A549 (cell line): ENCODE data around the gene ICE2. TPM values are rescaled to one million over a fixed set of nuclear protein-coding genes. Genes with fewer than 3 reads are reported as not detected.

Experiments
- CEBPB ChIP-seq, 2 experiments: fragments of >200 bp in 1 of 2; sonication (Bioruptor Twin) in 1 of 2; formaldehyde crosslinking in 1 of 2; IDR thresholded peaks; 2 replicates each; pipeline ENCODE4 v1.6.1; 2012 to 2016
- EP300 ChIP-seq, 2 experiments: fragments of >200 bp; sonication (Bioruptor Twin); formaldehyde crosslinking; IDR thresholded peaks; 2 replicates in 1 of 2; 3 replicates in 1 of 2; pipeline ENCODE4 v1.6.1; 2016 to 2017
- ESRRA ChIP-seq: fragments of 150-350 bp; IDR thresholded peaks from 2 replicates; pipeline ENCODE4 v1.6.1; 2014; ENCODE audit warnings: mild to moderate bottlenecking, low read length, borderline replicate concordance
- FOSL2 ChIP-seq, 2 experiments: fragments of 450-650 bp in 1 of 2; fragments of >200 bp in 1 of 2; sonication (Bioruptor Twin) in 1 of 2; formaldehyde crosslinking; IDR thresholded peaks; 2 replicates each; pipeline versions ENCODE4 v1.5.0 to v1.6.1; 2016 to 2020; ENCODE audit warnings: mild to moderate bottlenecking in 1 of 2, moderate library complexity in 1 of 2
- FOXS1 ChIP-seq: fragments of 250-450 bp; sonication (Bioruptor Pico); IDR thresholded peaks from 2 replicates; pipeline ENCODE4 v1.5.0; 2020; ENCODE audit warnings: mild to moderate bottlenecking, moderate library complexity
- HDAC2 ChIP-seq: fragments of 200-600 bp; sonication (generic); IDR thresholded peaks from 2 replicates; pipeline ENCODE4 v1.6.1; 2016
- HOXA7 ChIP-seq: fragments of 250-450 bp; sonication (Bioruptor Pico); IDR thresholded peaks from 2 replicates; pipeline ENCODE4 v1.5.0; 2020; ENCODE audit warnings: mild to moderate bottlenecking, moderate library complexity
- JUNB ChIP-seq: fragments of >200 bp; sonication (Bioruptor Twin); formaldehyde crosslinking; IDR thresholded peaks from 2 replicates; pipeline ENCODE4 v1.6.1; 2016
- KDM5A ChIP-seq: fragments of 200-600 bp; sonication (generic); IDR thresholded peaks from 2 replicates; pipeline ENCODE4 v1.6.1; 2016; ENCODE audit warnings: antibody characterized with exemption, mild to moderate bottlenecking
- MAFK ChIP-seq: fragments of 450-650 bp; IDR thresholded peaks from 2 replicates; pipeline ENCODE4 v1.6.1; 2014; ENCODE audit not compliant: partially characterized antibody
- MYC ChIP-seq: IDR thresholded peaks from 2 replicates; pipeline ENCODE4 v1.6.1; 2012; ENCODE audit warnings: mild to moderate bottlenecking, inconsistent platforms, low read length, improper control_type of control experiment, borderline replicate concordance
- PHF8 ChIP-seq: fragments of 200-600 bp; sonication (generic); IDR thresholded peaks from 2 replicates; pipeline ENCODE4 v1.6.1; 2016; ENCODE audit warnings: low read depth, mild to moderate bottlenecking, antibody characterized with exemption, moderate library complexity, borderline replicate concordance
- RARB ChIP-seq: fragments of 250-450 bp; sonication (Bioruptor Pico); IDR thresholded peaks from 2 replicates; pipeline ENCODE4 v1.8.0; 2021; ENCODE audit warnings: mild to moderate bottlenecking, moderate library complexity
- RNF2 ChIP-seq: fragments of 200-600 bp; sonication (generic); IDR thresholded peaks from 2 replicates; pipeline ENCODE4 v1.6.1; 2016; ENCODE audit warnings: low read depth, mild to moderate bottlenecking, antibody characterized with exemption, moderate library complexity, borderline replicate concordance
- SREBF2 ChIP-seq: fragments of 450-650 bp; IDR thresholded peaks from 2 replicates; pipeline ENCODE4 v1.6.1; 2014; ENCODE audit warnings: mild to moderate bottlenecking, moderate library complexity
- TFCP2L1 ChIP-seq: fragments of 250-450 bp; sonication (Bioruptor Pico); IDR thresholded peaks from 2 replicates; pipeline ENCODE4 v1.5.0; 2021; ENCODE audit warnings: mild to moderate bottlenecking
- ZC3H11A ChIP-seq: fragments of 450-650 bp; IDR thresholded peaks from 2 replicates; pipeline ENCODE4 v1.6.1; 2014; ENCODE audit warnings: antibody characterized with exemption, mild to moderate bottlenecking
- ZSCAN20 ChIP-seq: fragments of 250-450 bp; sonication (Bioruptor Pico); IDR thresholded peaks from 2 replicates; pipeline ENCODE4 v1.8.0; 2022; ENCODE audit warnings: mild to moderate bottlenecking, moderate library complexity
- polyA plus RNA-seq, 4 experiments: library from polyadenylated mRNA; depleted of rRNA in 3 of 4; stranded (reverse); fragments of >200 nt; fragmentation: RNase III in 1 of 4; extraction: RNeasy Plus Mini Kit Qiagen cat#74134 plus additional on column Dnase treatment in 1 of 4; gene quantifications; 2 replicates in 3 of 4; 3 replicates in 1 of 4; pipeline ENCODE4 v1.2.3, GENCODE V29; 2011 to 2017
- TF ChIP-seq, protein P1 (sequence below): fragments of >200 bp; sonication (Bioruptor Twin); formaldehyde crosslinking; IDR thresholded peaks from 2 replicates; pipeline ENCODE4 v1.6.1; 2016
- TF ChIP-seq, protein P2 (sequence below): fragments of >200 bp; sonication (Bioruptor Twin); formaldehyde crosslinking; IDR thresholded peaks from 3 replicates; pipeline ENCODE4 v1.6.1; 2016
- TF ChIP-seq, protein P3 (sequence below): IDR thresholded peaks from 2 replicates; pipeline ENCODE4 v1.6.1; 2012
- TF ChIP-seq, protein P4 (sequence below): fragments of 150-350 bp; IDR thresholded peaks from 2 replicates; pipeline ENCODE4 v1.6.1; 2014; ENCODE audit warnings: low read depth, mild to moderate bottlenecking, low read length
- TF ChIP-seq, protein P5 (sequence below): fragments of 200-600 bp; sonication (generic); IDR thresholded peaks from 2 replicates; pipeline ENCODE4 v1.6.1; 2016; ENCODE audit warnings: antibody characterized with exemption, mild to moderate bottlenecking, moderate library complexity
- TF ChIP-seq, protein P6 (sequence below): fragments of 250-450 bp; sonication (Bioruptor Pico); IDR thresholded peaks from 2 replicates; pipeline ENCODE4 v1.5.0; 2021; ENCODE audit warnings: mild to moderate bottlenecking, moderate library complexity, borderline replicate concordance
- TF ChIP-seq, protein P7 (sequence below): fragments of >200 bp; sonication (Bioruptor Twin); formaldehyde crosslinking; IDR thresholded peaks from 3 replicates; pipeline ENCODE4 v1.5.1; 2016
- TF ChIP-seq, protein P8 (sequence below): IDR thresholded peaks from 2 replicates; pipeline ENCODE4 v1.6.1; 2012; ENCODE audit warnings: low read depth, borderline replicate concordance

ICE2 gene
- polyA plus RNA-seq, 2 of the 4 experiments (the other 2 are of a cell fraction): 43.1 to 87.6 TPM

DNA sequence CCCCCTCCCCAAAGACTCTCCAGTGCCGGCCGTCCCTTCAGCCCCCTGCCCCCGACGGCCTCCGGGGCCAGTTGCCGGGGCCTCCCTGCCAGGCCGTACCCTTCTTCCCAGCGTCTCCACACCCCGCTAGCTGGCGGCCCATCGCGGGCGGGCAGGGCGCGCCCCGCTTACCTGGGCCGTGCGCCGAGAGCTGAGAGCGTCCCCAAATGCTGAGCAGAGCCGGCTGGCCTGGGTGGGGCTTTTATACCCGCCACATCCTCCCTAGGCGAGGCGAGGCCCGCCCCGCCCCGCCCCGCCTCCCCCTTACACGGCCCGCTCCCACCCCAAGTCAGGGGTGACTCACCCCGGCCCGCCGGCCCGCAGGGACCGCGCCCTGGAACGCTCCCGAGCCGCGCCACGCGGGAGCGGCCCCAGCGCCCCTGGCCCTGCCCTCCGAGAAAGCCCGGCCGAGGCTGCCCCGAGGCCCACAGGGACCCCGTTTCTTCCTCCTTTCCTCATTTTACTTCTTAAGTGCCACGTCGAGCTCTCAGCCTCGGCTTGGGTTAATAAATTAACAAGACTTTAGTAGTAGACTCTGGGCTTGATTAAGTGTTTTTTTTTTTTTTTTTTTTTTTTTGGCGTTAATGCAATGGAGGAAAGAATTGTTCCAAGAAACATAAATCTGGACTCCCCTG lies 81.0 kb downstream of the ICE2 start, which contains the start of gene ANXA2 (continued):
- TF ChIP-seq FOSL2 (IDR thresholded peaks at IDR 0.05) (peak; percentile 83), FOSL2 (CRISPR knock-in tag; IDR thresholded peaks at IDR 0.05) (peak; percentile 95), TFCP2L1 (CRISPR knock-in tag) (no peak), SREBF2 (no peak), HOXA7 (CRISPR knock-in tag) (no peak), MAFK (no peak), ZC3H11A (no peak), EP300 (IDR thresholded peaks at IDR 0.05) (peak in 1 of 2 experiments; percentile 37; a peak in 1 of 5 replicates), PHF8 (peak; percentile 85), MYC (peak; percentile 97), JUNB (peak; percentile 69), RARB (CRISPR knock-in tag) (no peak), RNF2 (no peak), KDM5A (no peak), HDAC2 (no peak), ZSCAN20 (CRISPR knock-in tag) (0 out of 2 replicates have a peak, but pooled peaks have one; percentile 50), ESRRA (no peak), CEBPB (IDR thresholded peaks at IDR 0.05) (no peak), FOXS1 (CRISPR knock-in tag) (no peak; the same call in 1 of the 2 replicates)
- TF ChIP-seq, protein P1, sequence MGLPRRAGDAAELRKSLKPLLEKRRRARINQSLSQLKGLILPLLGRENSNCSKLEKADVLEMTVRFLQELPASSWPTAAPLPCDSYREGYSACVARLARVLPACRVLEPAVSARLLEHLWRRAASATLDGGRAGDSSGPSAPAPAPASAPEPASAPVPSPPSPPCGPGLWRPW: no peak
- TF ChIP-seq, protein P2, sequence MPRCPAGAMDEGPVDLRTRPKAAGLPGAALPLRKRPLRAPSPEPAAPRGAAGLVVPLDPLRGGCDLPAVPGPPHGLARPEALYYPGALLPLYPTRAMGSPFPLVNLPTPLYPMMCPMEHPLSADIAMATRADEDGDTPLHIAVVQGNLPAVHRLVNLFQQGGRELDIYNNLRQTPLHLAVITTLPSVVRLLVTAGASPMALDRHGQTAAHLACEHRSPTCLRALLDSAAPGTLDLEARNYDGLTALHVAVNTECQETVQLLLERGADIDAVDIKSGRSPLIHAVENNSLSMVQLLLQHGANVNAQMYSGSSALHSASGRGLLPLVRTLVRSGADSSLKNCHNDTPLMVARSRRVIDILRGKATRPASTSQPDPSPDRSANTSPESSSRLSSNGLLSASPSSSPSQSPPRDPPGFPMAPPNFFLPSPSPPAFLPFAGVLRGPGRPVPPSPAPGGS: peak; percentile 98
- TF ChIP-seq, protein P3, sequence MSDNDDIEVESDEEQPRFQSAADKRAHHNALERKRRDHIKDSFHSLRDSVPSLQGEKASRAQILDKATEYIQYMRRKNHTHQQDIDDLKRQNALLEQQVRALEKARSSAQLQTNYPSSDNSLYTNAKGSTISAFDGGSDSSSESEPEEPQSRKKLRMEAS: peak; percentile 44; the same call in 1 of the 2 replicates
- TF ChIP-seq, protein P4, sequence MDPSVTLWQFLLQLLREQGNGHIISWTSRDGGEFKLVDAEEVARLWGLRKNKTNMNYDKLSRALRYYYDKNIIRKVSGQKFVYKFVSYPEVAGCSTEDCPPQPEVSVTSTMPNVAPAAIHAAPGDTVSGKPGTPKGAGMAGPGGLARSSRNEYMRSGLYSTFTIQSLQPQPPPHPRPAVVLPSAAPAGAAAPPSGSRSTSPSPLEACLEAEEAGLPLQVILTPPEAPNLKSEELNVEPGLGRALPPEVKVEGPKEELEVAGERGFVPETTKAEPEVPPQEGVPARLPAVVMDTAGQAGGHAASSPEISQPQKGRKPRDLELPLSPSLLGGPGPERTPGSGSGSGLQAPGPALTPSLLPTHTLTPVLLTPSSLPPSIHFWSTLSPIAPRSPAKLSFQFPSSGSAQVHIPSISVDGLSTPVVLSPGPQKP: no peak
- TF ChIP-seq, protein P5, sequence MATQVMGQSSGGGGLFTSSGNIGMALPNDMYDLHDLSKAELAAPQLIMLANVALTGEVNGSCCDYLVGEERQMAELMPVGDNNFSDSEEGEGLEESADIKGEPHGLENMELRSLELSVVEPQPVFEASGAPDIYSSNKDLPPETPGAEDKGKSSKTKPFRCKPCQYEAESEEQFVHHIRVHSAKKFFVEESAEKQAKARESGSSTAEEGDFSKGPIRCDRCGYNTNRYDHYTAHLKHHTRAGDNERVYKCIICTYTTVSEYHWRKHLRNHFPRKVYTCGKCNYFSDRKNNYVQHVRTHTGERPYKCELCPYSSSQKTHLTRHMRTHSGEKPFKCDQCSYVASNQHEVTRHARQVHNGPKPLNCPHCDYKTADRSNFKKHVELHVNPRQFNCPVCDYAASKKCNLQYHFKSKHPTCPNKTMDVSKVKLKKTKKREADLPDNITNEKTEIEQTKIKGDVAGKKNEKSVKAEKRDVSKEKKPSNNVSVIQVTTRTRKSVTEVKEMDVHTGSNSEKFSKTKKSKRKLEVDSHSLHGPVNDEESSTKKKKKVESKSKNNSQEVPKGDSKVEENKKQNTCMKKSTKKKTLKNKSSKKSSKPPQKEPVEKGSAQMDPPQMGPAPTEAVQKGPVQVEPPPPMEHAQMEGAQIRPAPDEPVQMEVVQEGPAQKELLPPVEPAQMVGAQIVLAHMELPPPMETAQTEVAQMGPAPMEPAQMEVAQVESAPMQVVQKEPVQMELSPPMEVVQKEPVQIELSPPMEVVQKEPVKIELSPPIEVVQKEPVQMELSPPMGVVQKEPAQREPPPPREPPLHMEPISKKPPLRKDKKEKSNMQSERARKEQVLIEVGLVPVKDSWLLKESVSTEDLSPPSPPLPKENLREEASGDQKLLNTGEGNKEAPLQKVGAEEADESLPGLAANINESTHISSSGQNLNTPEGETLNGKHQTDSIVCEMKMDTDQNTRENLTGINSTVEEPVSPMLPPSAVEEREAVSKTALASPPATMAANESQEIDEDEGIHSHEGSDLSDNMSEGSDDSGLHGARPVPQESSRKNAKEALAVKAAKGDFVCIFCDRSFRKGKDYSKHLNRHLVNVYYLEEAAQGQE: no peak; the same call in 1 of the 2 replicates
- TF ChIP-seq, protein P6, sequence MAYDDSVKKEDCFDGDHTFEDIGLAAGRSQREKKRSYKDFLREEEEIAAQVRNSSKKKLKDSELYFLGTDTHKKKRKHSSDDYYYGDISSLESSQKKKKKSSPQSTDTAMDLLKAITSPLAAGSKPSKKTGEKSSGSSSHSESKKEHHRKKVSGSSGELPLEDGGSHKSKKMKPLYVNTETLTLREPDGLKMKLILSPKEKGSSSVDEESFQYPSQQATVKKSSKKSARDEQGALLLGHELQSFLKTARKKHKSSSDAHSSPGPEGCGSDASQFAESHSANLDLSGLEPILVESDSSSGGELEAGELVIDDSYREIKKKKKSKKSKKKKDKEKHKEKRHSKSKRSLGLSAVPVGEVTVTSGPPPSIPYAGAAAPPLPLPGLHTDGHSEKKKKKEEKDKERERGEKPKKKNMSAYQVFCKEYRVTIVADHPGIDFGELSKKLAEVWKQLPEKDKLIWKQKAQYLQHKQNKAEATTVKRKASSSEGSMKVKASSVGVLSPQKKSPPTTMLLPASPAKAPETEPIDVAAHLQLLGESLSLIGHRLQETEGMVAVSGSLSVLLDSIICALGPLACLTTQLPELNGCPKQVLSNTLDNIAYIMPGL: no peak; the same call in 1 of the 2 replicates
- TF ChIP-seq, protein P7, sequence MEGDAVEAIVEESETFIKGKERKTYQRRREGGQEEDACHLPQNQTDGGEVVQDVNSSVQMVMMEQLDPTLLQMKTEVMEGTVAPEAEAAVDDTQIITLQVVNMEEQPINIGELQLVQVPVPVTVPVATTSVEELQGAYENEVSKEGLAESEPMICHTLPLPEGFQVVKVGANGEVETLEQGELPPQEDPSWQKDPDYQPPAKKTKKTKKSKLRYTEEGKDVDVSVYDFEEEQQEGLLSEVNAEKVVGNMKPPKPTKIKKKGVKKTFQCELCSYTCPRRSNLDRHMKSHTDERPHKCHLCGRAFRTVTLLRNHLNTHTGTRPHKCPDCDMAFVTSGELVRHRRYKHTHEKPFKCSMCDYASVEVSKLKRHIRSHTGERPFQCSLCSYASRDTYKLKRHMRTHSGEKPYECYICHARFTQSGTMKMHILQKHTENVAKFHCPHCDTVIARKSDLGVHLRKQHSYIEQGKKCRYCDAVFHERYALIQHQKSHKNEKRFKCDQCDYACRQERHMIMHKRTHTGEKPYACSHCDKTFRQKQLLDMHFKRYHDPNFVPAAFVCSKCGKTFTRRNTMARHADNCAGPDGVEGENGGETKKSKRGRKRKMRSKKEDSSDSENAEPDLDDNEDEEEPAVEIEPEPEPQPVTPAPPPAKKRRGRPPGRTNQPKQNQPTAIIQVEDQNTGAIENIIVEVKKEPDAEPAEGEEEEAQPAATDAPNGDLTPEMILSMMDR: no peak
- TF ChIP-seq, protein P8, sequence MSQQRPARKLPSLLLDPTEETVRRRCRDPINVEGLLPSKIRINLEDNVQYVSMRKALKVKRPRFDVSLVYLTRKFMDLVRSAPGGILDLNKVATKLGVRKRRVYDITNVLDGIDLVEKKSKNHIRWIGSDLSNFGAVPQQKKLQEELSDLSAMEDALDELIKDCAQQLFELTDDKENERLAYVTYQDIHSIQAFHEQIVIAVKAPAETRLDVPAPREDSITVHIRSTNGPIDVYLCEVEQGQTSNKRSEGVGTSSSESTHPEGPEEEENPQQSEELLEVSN: peak; percentile 5; the same call in 1 of the 2 replicates
- TF ChIP-seq, all 56 proteins: peak for 17
